Left ventricle myocardium superior (tissue), 1 donor: ENCODE results near the gene FZD8. TPM values are rescaled to one million over a fixed set of nuclear protein-coding genes. Genes with fewer than 3 reads are reported as not detected.

Experiments
- ATAC-seq: fragments of 200-7000 bp; cut with Tn5 transposase; one replicate; pipeline ENCODE4 v1.9.1; 2020; ENCODE audit warnings: mild to moderate bottlenecking, moderate library complexity
- DNase-seq: peaks from one replicate; pipeline ENCODE4 v3.0.0-alpha.2; 2020
- intact Hi-C: fragments of 100-400 bp; cut with micrococcal nuclease; formaldehyde crosslinking; loops from one replicate; pipeline ENCODE4 v1.11.0; 2022
- total RNA-seq: library from RNA; stranded (reverse); fragmentation: NEBNext Ultra II Directional; extraction: Animal tissue kit (Norgen Biotek cat#: 25700); gene quantifications from one replicate; pipeline ENCODE4 v1.2.1, GENCODE V29; 2021
- donor health status: DM: no; HTN: yes; CAD: no; lungs with severe emphysema.

Gene FZD8
- total RNA-seq, 1 donor from 2014 or later = 8.2 TPM

- ATAC-seq (no peak), DNase-seq (no peak)
- intact Hi-C loops = no loop called here
These were observed 29.0 kb downstream of the FZD8 start for GRCh38 chr10:35613107-35613440.

- no peak for DNase-seq
- intact Hi-C loops = no loop called here
- ATAC-seq = no peak
These were observed 29.6 kb downstream of the FZD8 start for GRCh38 chr10:35612385-35613106.

- DNase-seq = no peak
- intact Hi-C loops = no loop called here
- ATAC-seq = no peak
These were observed 30.3 kb downstream of the FZD8 start for GRCh38 chr10:35611750-35612149.

GRCh38 chr10:35608328-35608672 lies 33.8 kb downstream of the FZD8 start:
- ATAC-seq (no peak), DNase-seq (no peak)
- intact Hi-C loops = no loop called here

- peak; percentile 30 for DNase-seq
- peak; percentile 38 for ATAC-seq
- intact Hi-C loops = no loop called here
These were observed 34.4 kb downstream of the FZD8 start for GRCh38 chr10:35607475-35608327.

- no peak for ATAC-seq
- intact Hi-C loops = no loop called here
- no peak for DNase-seq
These were observed 35.7 kb downstream of the FZD8 start for GRCh38 chr10:35606430-35606829.

GRCh38 chr10:35605191-35605590 lies 36.9 kb downstream of the FZD8 start, which contains the start of gene GJD4:
GJD4 (plus strand) TSS chr10:35605341; CDS start chr10:35605568, 227 bp downstream.
- ATAC-seq = no peak
- no peak for DNase-seq
- intact Hi-C loops = no loop called here

GRCh38 chr10:35600193-35600592 lies 41.9 kb downstream of the FZD8 start:
- ATAC-seq (no peak), DNase-seq (no peak)
- intact Hi-C loops = no loop called here

GRCh38 chr10:35598379-35598778 lies 43.7 kb downstream of the FZD8 start:
- DNase-seq (peak; percentile 34), ATAC-seq (peak; percentile 37)
- intact Hi-C loops = loop anchor here (10.0 kb wide), 1 partner anchor 354 kb away; no protein-coding TSS in a partner anchor

- DNase-seq (no peak), ATAC-seq (no peak)
- intact Hi-C loops = loop anchor here (10.0 kb wide), 1 partner anchor 350 kb away; no protein-coding TSS in a partner anchor
These were observed 47.0 kb downstream of the FZD8 start for GRCh38 chr10:35595106-35595505.

- intact Hi-C loops = loop anchor here (10.0 kb wide), 1 partner anchor 350 kb away; no protein-coding TSS in a partner anchor
- DNase-seq = no peak
- no peak for ATAC-seq
These were observed 47.7 kb downstream of the FZD8 start for GRCh38 chr10:35594115-35595079.

- DNase-seq (no peak), ATAC-seq (no peak)
- intact Hi-C loops = loop anchor here (10.0 kb wide), 1 partner anchor 348 kb away; no protein-coding TSS in a partner anchor
These were observed 49.7 kb downstream of the FZD8 start for GRCh38 chr10:35592441-35592840.

- intact Hi-C loops = no loop called here
- ATAC-seq (no peak), DNase-seq (no peak)
These were observed 53.3 kb downstream of the FZD8 start for GRCh38 chr10:35588836-35589235.

Other genes starting within 250 kb of the FZD8 start
- gene GJD4, start 37.0 kb downstream of the FZD8 start, total RNA-seq = not detected